Measurements from ENCODE around the gene ADGRA3.
A peak's percentile ranks its signal among the peaks of the same experiment; 100 is the strongest.

ADGRA3 gene

GRCh38 chr4:22412013-22412412, 103.9 kb downstream of the ADGRA3 start:
- no peak for TF ChIP-seq CTCF (IDR thresholded peaks at IDR 0.05; ENCODE audit: extremely low read depth, missing control alignments)
- no peak for DNase-seq (ENCODE audit: low spot score)

- peak; percentile 29 for TF ChIP-seq CTCF (IDR thresholded peaks at IDR 0.05; ENCODE audit: extremely low read depth, missing control alignments)
- DNase-seq (ENCODE audit: low spot score), result no peak
These were observed 105.1 kb downstream of the ADGRA3 start for GRCh38 chr4:22410645-22411247.

- TF ChIP-seq CTCF (IDR thresholded peaks at IDR 0.05; ENCODE audit: extremely low read depth, missing control alignments), result no peak
- DNase-seq (ENCODE audit: low spot score), result no peak
These were observed 107.4 kb downstream of the ADGRA3 start for GRCh38 chr4:22408474-22408873.

- TF ChIP-seq CTCF (IDR thresholded peaks at IDR 0.05; ENCODE audit: extremely low read depth, missing control alignments), result no peak
- no peak for DNase-seq (ENCODE audit: low spot score)
These were observed 108.5 kb downstream of the ADGRA3 start for GRCh38 chr4:22407361-22407760.

GRCh38 chr4:22398671-22399070, 117.2 kb downstream of the ADGRA3 start:
- no peak for DNase-seq (ENCODE audit: low spot score)
- no peak for TF ChIP-seq CTCF (IDR thresholded peaks at IDR 0.05; ENCODE audit: extremely low read depth, missing control alignments)

GRCh38 chr4:22391551-22391950, 124.3 kb downstream of the ADGRA3 start:
- TF ChIP-seq CTCF (IDR thresholded peaks at IDR 0.05; ENCODE audit: extremely low read depth, missing control alignments), result no peak
- DNase-seq (ENCODE audit: low spot score), result no peak

GRCh38 chr4:22389240-22389870, 126.5 kb downstream of the ADGRA3 start:
- peak; percentile 83 for TF ChIP-seq CTCF (IDR thresholded peaks at IDR 0.05; ENCODE audit: extremely low read depth, missing control alignments)
- DNase-seq (ENCODE audit: low spot score), result peak; percentile 45
